Stimulated activated CD4-positive, alpha-beta T cell treated with anti-CD3 and anti-CD28 coated beads, Interleukin-2, amount 100 ng/mL, for 24 hours (primary cell): ENCODE data around the gene DLX2.

Experiments
- DNase-seq, 2 donors: peaks; one replicate each; pipeline ENCODE4 v3.0.0-alpha.2; 2020

Gene DLX2

GRCh38 chr2:172107690-172108586 is 5.2 kb upstream of the DLX2 start:
- peak in 1 of 2 donors; percentile 11 for DNase-seq

- peak in 1 of 2 donors; percentile 52 for DNase-seq
Observed at GRCh38 chr2:172106108-172106961, 3.6 kb upstream of the DLX2 start.

- DNase-seq, result no peak
Observed at GRCh38 chr2:172105471-172106107, 2.9 kb upstream of the DLX2 start.

GRCh38 chr2:172103471-172104272 is 972 bp upstream of the DLX2 start:
- peak; percentile 79 to 81 for DNase-seq

- DNase-seq, result no peak
Observed at GRCh38 chr2:172101821-172102390, 794 bp downstream of the DLX2 start.

GRCh38 chr2:172100935-172101820 is 1.5 kb downstream of the DLX2 start:
- peak in 1 of 2 donors; percentile 22 for DNase-seq

- DNase-seq, result no peak
Observed at GRCh38 chr2:172100080-172100934, 2.4 kb downstream of the DLX2 start.

GRCh38 chr2:172099472-172100079 is 3.1 kb downstream of the DLX2 start:
- DNase-seq, result no peak

GRCh38 chr2:172098650-172099471 is 3.8 kb downstream of the DLX2 start:
- peak; percentile 16 to 64 for DNase-seq

- no peak for DNase-seq
Observed at GRCh38 chr2:172098287-172098649, 4.4 kb downstream of the DLX2 start.

- no peak for DNase-seq
Observed at GRCh38 chr2:172097557-172098131, 5.1 kb downstream of the DLX2 start.

GRCh38 chr2:172096626-172097547 is 5.8 kb downstream of the DLX2 start:
- no peak for DNase-seq

- DNase-seq, result no peak
Observed at GRCh38 chr2:172095905-172096625, 6.6 kb downstream of the DLX2 start.

- peak; percentile 64 to 68 for DNase-seq
Observed at GRCh38 chr2:172095146-172095904, 7.4 kb downstream of the DLX2 start.

GRCh38 chr2:172094294-172095145 is 8.2 kb downstream of the DLX2 start:
- no peak for DNase-seq
